NCI-H1048 (cell line): Measurements from ENCODE around the gene VRK1.
"Not testable (repeated sequence)": the region's sequence is repeated elsewhere in the genome, so short reads cannot be mapped to it uniquely, and the experiment has no call there.

Experiments used
- DNase-seq: peaks from one replicate; lab custom pipeline; 2025; lab: John Stamatoyannopoulos, UW

Gene VRK1, protein sequence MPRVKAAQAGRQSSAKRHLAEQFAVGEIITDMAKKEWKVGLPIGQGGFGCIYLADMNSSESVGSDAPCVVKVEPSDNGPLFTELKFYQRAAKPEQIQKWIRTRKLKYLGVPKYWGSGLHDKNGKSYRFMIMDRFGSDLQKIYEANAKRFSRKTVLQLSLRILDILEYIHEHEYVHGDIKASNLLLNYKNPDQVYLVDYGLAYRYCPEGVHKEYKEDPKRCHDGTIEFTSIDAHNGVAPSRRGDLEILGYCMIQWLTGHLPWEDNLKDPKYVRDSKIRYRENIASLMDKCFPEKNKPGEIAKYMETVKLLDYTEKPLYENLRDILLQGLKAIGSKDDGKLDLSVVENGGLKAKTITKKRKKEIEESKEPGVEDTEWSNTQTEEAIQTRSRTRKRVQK

GRCh38 chr14:96796851-96797581 lies at the start of gene VRK1:
TSS of gene VRK1 (plus strand) at chr14:96797382. CDS start at chr14:96833472, 36,090 bp downstream.
- peak; percentile 95 for DNase-seq

DNA sequence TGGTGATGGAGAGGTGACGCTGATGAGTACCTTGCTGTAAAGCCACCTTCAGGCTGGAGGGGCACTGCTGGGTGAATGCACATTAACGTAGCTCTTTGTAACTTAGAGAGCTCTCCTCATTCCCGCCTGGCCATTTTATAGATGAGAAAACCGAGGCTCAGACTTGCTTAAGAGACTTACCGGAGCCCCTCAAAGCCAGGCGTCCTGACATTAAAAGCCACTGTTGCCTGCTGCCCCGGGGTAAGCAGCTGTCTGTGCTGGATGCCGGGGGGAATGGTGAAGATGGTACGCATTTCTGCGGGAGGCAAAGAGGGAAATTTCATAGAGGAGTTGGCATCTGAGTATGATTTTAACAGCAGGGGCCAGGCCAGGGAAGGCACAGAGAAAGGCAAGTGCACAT lies 49.6 kb upstream of the VRK1 start:
- DNase-seq: no peak

DNA sequence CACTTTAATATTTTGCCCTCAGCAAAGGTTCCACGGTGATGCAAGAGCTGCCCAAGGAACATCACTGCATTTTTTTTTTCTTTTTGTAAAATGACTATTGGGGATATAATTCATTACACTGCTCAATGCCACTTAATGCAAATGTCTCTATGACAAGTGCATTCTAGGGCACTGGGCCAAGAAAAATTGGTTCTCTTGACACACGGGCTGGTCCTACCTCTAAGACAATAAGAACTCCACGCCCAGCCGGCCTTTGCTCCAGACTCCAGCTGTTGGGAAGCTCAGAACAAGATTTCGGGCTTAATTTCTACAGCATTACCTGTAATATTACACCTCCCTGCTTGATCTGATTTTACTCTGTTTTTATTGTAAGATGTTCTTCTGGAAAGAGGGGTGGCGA lies 48.8 kb upstream of the VRK1 start:
- peak; percentile 30 for DNase-seq

DNA sequence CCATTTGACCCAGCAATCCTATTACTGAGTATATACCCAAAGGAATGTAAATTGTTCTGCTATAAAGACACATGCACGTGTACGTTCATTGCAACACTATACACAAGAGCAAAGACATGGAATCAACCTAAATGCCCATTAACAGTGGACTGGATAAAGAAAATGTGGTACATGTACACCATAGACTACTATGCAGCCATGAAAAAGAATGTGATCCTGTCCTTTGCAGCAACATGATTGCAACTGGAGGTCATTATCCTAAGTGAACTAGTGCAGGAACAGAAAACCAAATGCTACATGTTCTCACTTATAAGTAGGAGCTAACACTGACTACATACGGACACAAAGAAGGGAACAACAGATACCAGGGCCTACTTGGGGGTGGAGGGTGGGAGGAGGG lies 45.7 kb upstream of the VRK1 start:
- no peak for DNase-seq

- no peak for DNase-seq
Measured at GRCh38 chr14:96752125-96752524, 45.1 kb upstream of the VRK1 start.

GRCh38 chr14:96752594-96752993 lies 44.6 kb upstream of the VRK1 start:
- no peak for DNase-seq

GRCh38 chr14:96754162-96754844 lies 42.9 kb upstream of the VRK1 start:
- no peak for DNase-seq

- no peak for DNase-seq
Measured at GRCh38 chr14:96754845-96755184, 42.4 kb upstream of the VRK1 start.

DNA sequence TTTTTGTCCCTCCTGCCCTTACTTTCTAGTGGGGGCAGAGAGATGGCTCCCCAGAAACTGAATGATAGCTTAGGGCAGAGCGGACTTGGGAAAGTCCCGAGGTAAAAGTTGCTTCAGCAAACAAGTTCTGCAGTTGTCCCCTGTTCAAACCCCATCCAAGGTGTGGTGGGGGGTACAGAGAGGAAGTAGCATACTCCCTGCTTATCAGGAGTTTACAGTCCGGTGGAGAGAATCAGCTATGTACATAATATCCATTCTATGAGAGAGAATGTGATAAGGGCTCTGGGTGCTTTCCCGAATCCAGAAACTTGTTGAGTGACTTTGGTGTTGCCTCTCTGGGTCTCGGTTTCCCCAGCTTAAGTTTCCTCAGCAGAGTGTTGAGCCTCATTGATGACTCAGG lies 40.4 kb upstream of the VRK1 start:
- DNase-seq: no peak

- no peak for DNase-seq
Measured at GRCh38 chr14:96757456-96757855, 39.7 kb upstream of the VRK1 start.

DNA sequence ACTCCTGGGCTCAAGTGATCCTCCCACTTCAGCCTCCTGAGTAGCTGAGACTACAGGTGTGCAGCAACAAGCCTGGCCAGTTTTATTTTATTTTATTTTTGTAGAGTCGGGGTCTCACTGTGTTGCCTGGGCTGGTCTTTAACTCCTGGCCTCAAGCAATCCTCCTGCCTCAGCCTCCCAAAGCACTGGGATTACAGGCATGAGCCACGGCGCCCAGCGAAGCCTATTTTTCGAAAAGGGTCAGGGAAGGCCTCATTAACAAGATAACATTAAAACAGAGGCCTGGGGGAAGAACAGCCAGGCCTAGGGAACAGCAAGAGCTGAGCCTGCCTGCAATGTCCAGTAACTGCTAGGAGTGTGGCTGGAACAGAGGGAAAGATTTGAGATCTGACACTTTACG lies 36.1 kb upstream of the VRK1 start:
- no peak for DNase-seq

GRCh38 chr14:96762650-96763049 lies 34.5 kb upstream of the VRK1 start:
- DNase-seq: peak; percentile 22

DNA sequence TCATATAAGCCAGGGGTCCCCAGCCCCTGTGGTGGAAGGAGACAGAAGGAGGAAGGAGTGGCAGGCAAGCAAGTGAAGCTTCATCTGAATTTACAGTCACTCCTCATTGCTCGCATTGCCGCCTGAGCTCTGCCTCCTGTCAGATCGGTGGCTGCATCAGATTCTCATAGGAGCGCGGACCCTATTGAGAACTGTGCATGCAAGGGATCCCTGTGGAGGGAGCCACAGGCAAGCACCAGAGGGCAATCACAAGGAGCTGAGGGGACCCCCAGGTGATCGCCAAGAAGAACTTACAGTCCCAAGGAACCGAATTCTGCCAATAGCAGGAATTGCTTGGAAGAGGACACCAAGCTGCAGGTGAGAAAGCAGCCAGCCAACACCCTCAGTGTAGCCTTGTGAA lies 33.2 kb upstream of the VRK1 start:
- DNase-seq: no peak

GRCh38 chr14:96765205-96765604 lies 32.0 kb upstream of the VRK1 start:
- DNase-seq: not testable (repeated sequence)

DNA sequence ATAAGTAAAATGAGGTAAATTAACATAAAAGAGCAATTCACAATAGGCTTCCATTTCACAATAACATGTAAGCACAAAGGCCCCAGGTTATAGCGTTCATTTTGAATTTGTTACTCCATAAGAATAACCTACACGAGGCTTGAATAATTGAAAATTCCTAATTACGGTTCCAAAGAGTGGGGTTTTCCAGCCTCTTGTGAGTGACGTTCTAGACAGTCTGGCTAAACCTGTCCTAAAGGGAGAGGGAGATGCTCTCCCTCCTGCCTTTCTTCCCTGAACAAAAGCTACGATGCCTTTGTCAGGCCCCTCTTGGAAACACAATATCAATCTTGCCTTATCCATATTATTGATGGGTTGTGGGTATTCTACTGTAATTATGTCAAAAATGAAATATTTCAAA lies 24.3 kb upstream of the VRK1 start:
- DNase-seq: no peak

- DNase-seq: no peak
Measured at GRCh38 chr14:96776791-96777190, 20.4 kb upstream of the VRK1 start.

DNA sequence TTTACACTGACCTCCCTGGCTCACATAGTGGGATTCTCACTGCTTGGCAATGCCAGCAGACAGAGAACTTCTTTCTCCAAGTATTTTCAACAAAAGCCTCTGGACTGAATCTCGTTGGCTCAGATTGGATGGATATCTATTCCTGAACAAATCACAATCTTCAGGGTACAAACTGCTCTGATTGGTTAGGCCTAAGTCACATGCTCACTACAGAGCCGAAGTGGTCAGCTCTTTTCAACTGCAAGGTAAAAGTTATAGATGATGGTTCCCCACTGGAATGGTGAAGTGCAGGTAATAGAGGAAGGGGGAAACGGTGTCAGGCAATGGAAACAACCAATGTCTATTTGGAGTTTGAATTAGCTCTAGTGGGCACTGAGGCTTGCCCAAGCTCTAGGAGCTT lies 16.7 kb upstream of the VRK1 start:
- no peak for DNase-seq

DNA sequence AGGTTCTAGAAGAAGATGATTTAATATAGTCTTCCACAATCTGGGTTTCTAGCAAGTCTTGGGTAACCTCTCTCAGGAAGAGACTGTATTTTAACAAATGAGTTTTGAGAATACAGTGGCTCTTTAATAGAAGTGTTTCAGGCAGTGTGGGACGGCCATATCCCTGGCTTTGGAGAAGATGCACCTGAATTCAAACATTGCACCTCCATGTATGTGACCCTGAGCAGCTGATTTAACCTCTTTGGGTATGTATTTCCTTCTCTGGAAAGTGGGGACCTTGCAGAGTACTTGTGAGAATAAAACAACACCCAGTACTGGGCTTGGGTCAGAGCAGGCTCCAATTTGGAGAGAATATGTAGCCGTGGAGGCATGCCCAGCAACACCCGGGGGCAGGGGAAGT lies 15.8 kb upstream of the VRK1 start:
- DNase-seq: no peak

- DNase-seq: no peak
Measured at GRCh38 chr14:96782436-96782835, 14.7 kb upstream of the VRK1 start.

DNA sequence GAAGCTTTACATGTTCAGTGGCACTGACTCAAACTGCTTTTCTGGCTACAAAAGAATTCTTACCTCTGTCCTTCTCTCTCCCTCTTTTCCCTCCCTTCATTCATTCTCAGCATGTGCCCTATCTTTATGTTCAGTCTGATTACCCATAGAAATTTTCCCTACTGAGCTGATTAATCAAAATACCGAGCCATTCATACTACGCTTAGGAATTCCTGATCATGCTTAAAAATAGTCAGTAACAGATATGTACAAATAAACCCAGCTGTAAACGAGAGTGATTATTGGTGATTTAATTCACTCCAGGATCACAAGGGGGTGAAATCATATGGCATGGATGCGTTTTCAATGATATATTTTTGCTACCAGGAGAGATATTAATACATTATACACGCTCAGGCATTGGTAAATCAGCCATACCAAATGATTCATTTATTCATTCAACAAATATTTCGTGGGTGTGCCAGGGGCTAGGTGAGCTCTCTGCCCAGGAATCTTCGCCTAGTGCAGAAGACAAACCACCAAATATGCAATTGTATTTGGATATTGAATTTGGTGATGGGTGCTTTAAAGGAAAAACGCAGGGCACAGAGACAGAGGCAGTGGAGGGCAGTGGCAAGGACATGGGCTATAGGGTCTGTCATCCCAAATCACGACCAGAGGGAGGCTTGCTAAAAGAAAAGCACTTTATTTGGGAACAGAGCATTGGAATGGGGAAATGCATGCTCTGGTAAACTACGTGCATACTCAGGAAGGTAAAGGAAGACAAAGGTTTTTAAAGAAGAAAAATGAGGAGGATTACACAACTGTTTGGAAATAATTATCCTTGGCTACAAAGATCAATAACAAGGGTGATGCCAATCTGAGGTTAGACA lies 13.9 kb upstream of the VRK1 start:
- DNase-seq: no peak

GRCh38 chr14:96783915-96784224 lies 13.3 kb upstream of the VRK1 start:
- no peak for DNase-seq

- DNase-seq: no peak
Measured at GRCh38 chr14:96790186-96790585, 7.0 kb upstream of the VRK1 start.
